Germinal center (tissue), 1 donor: ENCODE measurements around the gene CLMP.
"Not testable (repeated sequence)": the region's sequence is repeated elsewhere in the genome, so short reads cannot be mapped to it uniquely, and the experiment has no call there.

Experiments
- DNase-seq: peaks from one replicate; pipeline ENCODE4 v3.0.0; 2012; ENCODE audit warnings: mixed read lengths, low spot score

CLMP gene

GRCh38 chr11:123168241-123168640 is 26.8 kb downstream of the CLMP start:
- no peak for DNase-seq

- peak; percentile 14 for DNase-seq
These were observed 28.9 kb downstream of the CLMP start for GRCh38 chr11:123166071-123166559.

GRCh38 chr11:123164732-123165450 is 30.2 kb downstream of the CLMP start:
- DNase-seq, result no peak

GRCh38 chr11:123163621-123164020 is 31.4 kb downstream of the CLMP start:
- DNase-seq, result no peak

- DNase-seq, result no peak
These were observed 33.5 kb downstream of the CLMP start for GRCh38 chr11:123161376-123162030.

GRCh38 chr11:123159183-123159857 is 35.7 kb downstream of the CLMP start:
- no peak for DNase-seq

GRCh38 chr11:123158033-123159003 is 36.7 kb downstream of the CLMP start:
- DNase-seq, result no peak

GRCh38 chr11:123152951-123153350 is 42.1 kb downstream of the CLMP start:
- no peak for DNase-seq

GRCh38 chr11:123152346-123152745 is 42.7 kb downstream of the CLMP start:
- not testable (repeated sequence) for DNase-seq

GRCh38 chr11:123151796-123152195 is 43.3 kb downstream of the CLMP start:
- no peak for DNase-seq

GRCh38 chr11:123151366-123151765 is 43.7 kb downstream of the CLMP start:
- no peak for DNase-seq

GRCh38 chr11:123150882-123151281 is 44.2 kb downstream of the CLMP start:
- no peak for DNase-seq

GRCh38 chr11:123148965-123149364 is 46.1 kb downstream of the CLMP start:
- DNase-seq, result no peak

- no peak for DNase-seq
These were observed 49.4 kb downstream of the CLMP start for GRCh38 chr11:123145661-123146060.

- no peak for DNase-seq
These were observed 49.8 kb downstream of the CLMP start for GRCh38 chr11:123145220-123145619.

GRCh38 chr11:123144707-123145106 is 50.3 kb downstream of the CLMP start:
- no peak for DNase-seq

GRCh38 chr11:123143921-123144320 is 51.1 kb downstream of the CLMP start:
- DNase-seq, result no peak

GRCh38 chr11:123143476-123143875 is 51.6 kb downstream of the CLMP start:
- no peak for DNase-seq

- no peak for DNase-seq
These were observed 55.8 kb downstream of the CLMP start for GRCh38 chr11:123139206-123139605.

GRCh38 chr11:123137431-123138224 is 57.4 kb downstream of the CLMP start:
- no peak for DNase-seq

- DNase-seq, result no peak
These were observed 59.1 kb downstream of the CLMP start for GRCh38 chr11:123135863-123136446.
